HG03460 (cell line): ENCODE results near the gene PLXNC1.

ENCODE experiments used
- ATAC-seq: cut with Tn5 transposase; IDR thresholded peaks from one replicate; pipeline ENCODE4 v1.9.1; 2021; ENCODE audit not compliant: unreplicated experiment

PLXNC1 gene

GRCh38 chr12:94202245-94203180 is 54.1 kb downstream of the PLXNC1 start:
- ATAC-seq, result no peak

- ATAC-seq, result no peak
These were observed 54.8 kb downstream of the PLXNC1 start for GRCh38 chr12:94203181-94203546.

GRCh38 chr12:94203796-94204195 is 55.4 kb downstream of the PLXNC1 start:
- ATAC-seq, result no peak

GRCh38 chr12:94204499-94205247 is 56.3 kb downstream of the PLXNC1 start:
- peak; percentile 47 for ATAC-seq

- ATAC-seq, result no peak
These were observed 57.4 kb downstream of the PLXNC1 start for GRCh38 chr12:94205822-94206221.

- ATAC-seq, result no peak
These were observed 58.5 kb downstream of the PLXNC1 start for GRCh38 chr12:94206886-94207285.

- ATAC-seq, result no peak
These were observed 59.1 kb downstream of the PLXNC1 start for GRCh38 chr12:94207467-94207848.

- ATAC-seq, result peak; percentile 72
These were observed 59.7 kb downstream of the PLXNC1 start for GRCh38 chr12:94207849-94208621.

- peak; percentile 32 for ATAC-seq
These were observed 60.2 kb downstream of the PLXNC1 start for GRCh38 chr12:94208622-94208966.

GRCh38 chr12:94209240-94209639 is 60.9 kb downstream of the PLXNC1 start:
- no peak for ATAC-seq

- no peak for ATAC-seq
These were observed 62.6 kb downstream of the PLXNC1 start for GRCh38 chr12:94211021-94211420.

- no peak for ATAC-seq
These were observed 69.9 kb downstream of the PLXNC1 start for GRCh38 chr12:94218233-94218632.

- no peak for ATAC-seq
These were observed 71.4 kb downstream of the PLXNC1 start for GRCh38 chr12:94219622-94220302.

GRCh38 chr12:94220804-94221203 is 72.4 kb downstream of the PLXNC1 start:
- ATAC-seq, result no peak

- no peak for ATAC-seq
These were observed 74.1 kb downstream of the PLXNC1 start for GRCh38 chr12:94222351-94223084.

GRCh38 chr12:94223842-94224241 is 75.5 kb downstream of the PLXNC1 start:
- ATAC-seq, result no peak

GRCh38 chr12:94225506-94225905 is 77.1 kb downstream of the PLXNC1 start:
- no peak for ATAC-seq

- ATAC-seq, result no peak
These were observed 77.7 kb downstream of the PLXNC1 start for GRCh38 chr12:94225947-94226630.

- ATAC-seq, result no peak
These were observed 78.7 kb downstream of the PLXNC1 start for GRCh38 chr12:94227066-94227465.

- no peak for ATAC-seq
These were observed 80.1 kb downstream of the PLXNC1 start for GRCh38 chr12:94228488-94228907.
